Activated T-cell treated with anti-CD3 and anti-CD28 coated beads for 4 hours (primary cell): ENCODE measurements around the gene ITGB8.

Experiments
- DNase-seq: peaks from one replicate; pipeline ENCODE4 v3.0.0-alpha.2; 2020

ITGB8 gene

GRCh38 chr7:20435305-20435704 is 104.6 kb downstream of the ITGB8 start:
- DNase-seq, result no peak

GRCh38 chr7:20438248-20438647 is 107.5 kb downstream of the ITGB8 start:
- no peak for DNase-seq

GRCh38 chr7:20438694-20439376 is 108.1 kb downstream of the ITGB8 start:
- no peak for DNase-seq

GRCh38 chr7:20439416-20440185 is 108.9 kb downstream of the ITGB8 start:
- no peak for DNase-seq

GRCh38 chr7:20440472-20441105 is 109.9 kb downstream of the ITGB8 start:
- no peak for DNase-seq

GRCh38 chr7:20441346-20441745 is 110.6 kb downstream of the ITGB8 start:
- no peak for DNase-seq

- DNase-seq, result no peak
These were observed 111.3 kb downstream of the ITGB8 start for GRCh38 chr7:20441991-20442441.

GRCh38 chr7:20442951-20443350 is 112.3 kb downstream of the ITGB8 start:
- no peak for DNase-seq

- DNase-seq, result no peak
These were observed 113.5 kb downstream of the ITGB8 start for GRCh38 chr7:20444030-20444800.

- DNase-seq, result no peak
These were observed 116.4 kb downstream of the ITGB8 start for GRCh38 chr7:20447021-20447650.

GRCh38 chr7:20449176-20449575 is 118.5 kb downstream of the ITGB8 start:
- no peak for DNase-seq

GRCh38 chr7:20450536-20450935 is 119.8 kb downstream of the ITGB8 start:
- DNase-seq, result no peak

GRCh38 chr7:20454202-20454601 is 123.5 kb downstream of the ITGB8 start:
- no peak for DNase-seq

- no peak for DNase-seq
These were observed 126.0 kb downstream of the ITGB8 start for GRCh38 chr7:20456701-20457100.

- DNase-seq, result no peak
These were observed 127.8 kb downstream of the ITGB8 start for GRCh38 chr7:20458521-20458920.

GRCh38 chr7:20459419-20459818 is 128.7 kb downstream of the ITGB8 start:
- no peak for DNase-seq

GRCh38 chr7:20464891-20465290 is 134.2 kb downstream of the ITGB8 start:
- no peak for DNase-seq
